ENCODE results near the gene ID1.
"Not testable (repeated sequence)": the region's sequence is repeated elsewhere in the genome, so short reads cannot be mapped to it uniquely, and the experiment has no call there.

The ID1 gene

GRCh38 chr20:31602431-31602778 lies 2.7 kb upstream of the ID1 start:
- no peak for DNase-seq (ENCODE audit: low spot score)

- DNase-seq (ENCODE audit: low spot score): no peak
These were observed 2.2 kb upstream of the ID1 start for GRCh38 chr20:31602779-31603441.

GRCh38 chr20:31603822-31604566 lies 1.1 kb upstream of the ID1 start:
- peak; percentile 96 for DNase-seq (ENCODE audit: low spot score)

GRCh38 chr20:31604567-31605030 lies 490 bp upstream of the ID1 start:
- peak; percentile 29 for DNase-seq (ENCODE audit: low spot score)

- no peak for DNase-seq (ENCODE audit: low spot score)
These were observed 1.1 kb downstream of the ID1 start for GRCh38 chr20:31605902-31606803.

- no peak for DNase-seq (ENCODE audit: low spot score)
These were observed 1.9 kb downstream of the ID1 start for GRCh38 chr20:31606804-31607639.

GRCh38 chr20:31607640-31608250 lies 2.7 kb downstream of the ID1 start:
- DNase-seq (ENCODE audit: low spot score): no peak

GRCh38 chr20:31608251-31608945 lies 3.3 kb downstream of the ID1 start:
- peak; percentile 34 for DNase-seq (ENCODE audit: low spot score)

- not testable (repeated sequence) for DNase-seq (ENCODE audit: low spot score)
These were observed 7.2 kb downstream of the ID1 start for GRCh38 chr20:31612271-31612640.

GRCh38 chr20:31615416-31615815 lies 10.3 kb downstream of the ID1 start:
- DNase-seq (ENCODE audit: low spot score): no peak

- no peak for DNase-seq (ENCODE audit: low spot score)
These were observed 12.5 kb downstream of the ID1 start for GRCh38 chr20:31617432-31618104.

- no peak for DNase-seq (ENCODE audit: low spot score)
These were observed 15.2 kb downstream of the ID1 start for GRCh38 chr20:31620246-31620645.

- not testable (repeated sequence) for DNase-seq (ENCODE audit: low spot score)
These were observed 18.0 kb downstream of the ID1 start for GRCh38 chr20:31623123-31623505.

GRCh38 chr20:31626534-31626933 lies 21.4 kb downstream of the ID1 start:
- DNase-seq (ENCODE audit: low spot score): not testable (repeated sequence)

GRCh38 chr20:31628057-31628456 lies 23.0 kb downstream of the ID1 start:
- not testable (repeated sequence) for DNase-seq (ENCODE audit: low spot score)

- no peak for DNase-seq (ENCODE audit: low spot score)
These were observed 25.2 kb downstream of the ID1 start for GRCh38 chr20:31630187-31630790.

- DNase-seq (ENCODE audit: low spot score): no peak
These were observed 27.7 kb downstream of the ID1 start for GRCh38 chr20:31632548-31633338.

- no peak for DNase-seq (ENCODE audit: low spot score)
These were observed 28.3 kb downstream of the ID1 start for GRCh38 chr20:31633339-31633914.
